ENCODE data around the gene SLC27A5.
"Not testable (repeated sequence)": the region's sequence is repeated elsewhere in the genome, so short reads cannot be mapped to it uniquely, and the experiment has no call there.

Gene SLC27A5

GRCh38 chr19:58499021-58499927, 12.5 kb downstream of the SLC27A5 start:
- Histone ChIP-seq H3K4me3 (ENCODE audit: low read depth, low read length) (peak overlapping the region; percentile 81), H3K27me3 (ENCODE audit: insufficient read depth, low read depth, severe bottlenecking) (no peaks in the 10 kb centered on the region), H3K9me3 (ENCODE audit: severe bottlenecking) (no peaks in the 10 kb centered on the region), H3K36me3 (no peaks in the 10 kb centered on the region), H3K27ac (peak overlapping the region; percentile 79)
- peak; percentile 99 for DNase-seq
- 0 out of 2 replicates have a peak, but pooled peaks have one; percentile 14 for TF ChIP-seq CTCF (IDR thresholded peaks at IDR 0.05; ENCODE audit: low read depth, low read length)

GRCh38 chr19:58498316-58499020, 13.3 kb downstream of the SLC27A5 start:
- Histone ChIP-seq H3K9me3 (ENCODE audit: severe bottlenecking) (no peaks in the 10 kb centered on the region), H3K4me3 (ENCODE audit: low read depth, low read length) (peak overlapping the region; percentile 19), H3K27ac (no peak overlapping the region), H3K36me3 (no peaks in the 10 kb centered on the region), H3K27me3 (ENCODE audit: insufficient read depth, low read depth, severe bottlenecking) (no peaks in the 10 kb centered on the region)
- no peak for DNase-seq
- TF ChIP-seq CTCF (IDR thresholded peaks at IDR 0.05; ENCODE audit: low read depth, low read length): no peak

- H3K27me3 ChIP-seq (ENCODE audit: insufficient read depth, low read depth, severe bottlenecking): no peaks in the 10 kb centered on the region
- H3K36me3 ChIP-seq: no peaks in the 10 kb centered on the region
- no peak for DNase-seq
- no peak for TF ChIP-seq CTCF (IDR thresholded peaks at IDR 0.05; ENCODE audit: low read depth, low read length)
- H3K4me3 ChIP-seq (ENCODE audit: low read depth, low read length): no peak overlapping the region
- no peak overlapping the region for H3K27ac ChIP-seq
- no peaks in the 10 kb centered on the region for H3K9me3 ChIP-seq (ENCODE audit: severe bottlenecking)
Observed at GRCh38 chr19:58497634-58498170, 14.1 kb downstream of the SLC27A5 start.

GRCh38 chr19:58492265-58492664, 19.5 kb downstream of the SLC27A5 start:
- no peak overlapping the region for H3K27ac ChIP-seq
- no peak for DNase-seq
- no peaks in the 10 kb centered on the region for H3K9me3 ChIP-seq (ENCODE audit: severe bottlenecking)
- TF ChIP-seq CTCF (IDR thresholded peaks at IDR 0.05; ENCODE audit: low read depth, low read length): no peak
- no peak overlapping the region for H3K4me3 ChIP-seq (ENCODE audit: low read depth, low read length)
- no peaks in the 10 kb centered on the region for H3K27me3 ChIP-seq (ENCODE audit: insufficient read depth, low read depth, severe bottlenecking)
- H3K36me3 ChIP-seq: no peaks in the 10 kb centered on the region

GRCh38 chr19:58491393-58491792, 20.4 kb downstream of the SLC27A5 start:
- no peak overlapping the region for H3K4me3 ChIP-seq (ENCODE audit: low read depth, low read length)
- H3K36me3 ChIP-seq: no peaks in the 10 kb centered on the region
- no peak overlapping the region for H3K27ac ChIP-seq
- TF ChIP-seq CTCF (IDR thresholded peaks at IDR 0.05; ENCODE audit: low read depth, low read length): no peak
- DNase-seq: no peak
- no peaks in the 10 kb centered on the region for H3K9me3 ChIP-seq (ENCODE audit: severe bottlenecking)
- H3K27me3 ChIP-seq (ENCODE audit: insufficient read depth, low read depth, severe bottlenecking): no peaks in the 10 kb centered on the region

- H3K27me3 ChIP-seq (ENCODE audit: insufficient read depth, low read depth, severe bottlenecking); H3K9me3 ChIP-seq (ENCODE audit: severe bottlenecking); DNase-seq; H3K4me3 ChIP-seq (ENCODE audit: low read depth, low read length); H3K27ac ChIP-seq: not testable (repeated sequence)
- peaks cover 12% of the 10 kb centered on the region for H3K36me3 ChIP-seq
Observed at GRCh38 chr19:58484349-58484748, 27.4 kb downstream of the SLC27A5 start.
